DMS153 (cell line): ENCODE results near the gene MC3R.
A peak's percentile ranks its signal among the peaks of the same experiment; 100 is the strongest.
"Not testable (repeated sequence)": the region's sequence is repeated elsewhere in the genome, so short reads cannot be mapped to it uniquely, and the experiment has no call there.

Experiments
- DNase-seq: peaks from one replicate; lab custom pipeline; 2025; lab: John Stamatoyannopoulos, UW

Gene MC3R

GRCh38 chr20:56247954-56248782, at the start of gene MC3R:
TSS of gene MC3R (plus strand) at chr20:56248732. CDS start at chr20:56248844, 112 bp downstream.
- peak; percentile 0 for DNase-seq

- no peak for DNase-seq
These were observed 48.1 kb upstream of the MC3R start for GRCh38 chr20:56200456-56200855.

GRCh38 chr20:56202493-56203077, 45.9 kb upstream of the MC3R start:
- DNase-seq = no peak

GRCh38 chr20:56204206-56204605, 44.3 kb upstream of the MC3R start:
- no peak for DNase-seq

GRCh38 chr20:56205346-56205745, 43.2 kb upstream of the MC3R start:
- DNase-seq = no peak

GRCh38 chr20:56207656-56208055, 40.9 kb upstream of the MC3R start:
- DNase-seq = no peak

- DNase-seq = no peak
These were observed 40.4 kb upstream of the MC3R start for GRCh38 chr20:56208121-56208520.

GRCh38 chr20:56211051-56211450, 37.5 kb upstream of the MC3R start:
- no peak for DNase-seq

- DNase-seq = no peak
These were observed 36.4 kb upstream of the MC3R start for GRCh38 chr20:56212091-56212490.

GRCh38 chr20:56213321-56213720, 35.2 kb upstream of the MC3R start:
- DNase-seq = no peak

GRCh38 chr20:56215115-56215514, 33.4 kb upstream of the MC3R start:
- no peak for DNase-seq

GRCh38 chr20:56217829-56218228, 30.7 kb upstream of the MC3R start:
- no peak for DNase-seq

GRCh38 chr20:56221186-56221585, 27.3 kb upstream of the MC3R start:
- not testable (repeated sequence) for DNase-seq

GRCh38 chr20:56222201-56222600, 26.3 kb upstream of the MC3R start:
- DNase-seq = no peak

GRCh38 chr20:56222945-56223344, 25.6 kb upstream of the MC3R start:
- DNase-seq = no peak

GRCh38 chr20:56223352-56223751, 25.2 kb upstream of the MC3R start:
- no peak for DNase-seq

- DNase-seq = no peak
These were observed 20.5 kb upstream of the MC3R start for GRCh38 chr20:56228021-56228420.

GRCh38 chr20:56229812-56230211, 18.7 kb upstream of the MC3R start:
- no peak for DNase-seq

- DNase-seq = no peak
These were observed 14.4 kb upstream of the MC3R start for GRCh38 chr20:56234110-56234509.

- DNase-seq = no peak
These were observed 11.2 kb upstream of the MC3R start for GRCh38 chr20:56237335-56237734.

GRCh38 chr20:56244259-56244658, 4.3 kb upstream of the MC3R start:
- DNase-seq = no peak

GRCh38 chr20:56245761-56246160, 2.8 kb upstream of the MC3R start:
- DNase-seq = peak; percentile 38

- no peak for DNase-seq
These were observed 868 bp downstream of the MC3R start for GRCh38 chr20:56249244-56249955.
